Colonic mucosa (tissue), 4 donors: ENCODE data around the gene ABCA2. TPM values are rescaled to one million over a fixed set of nuclear protein-coding genes. Genes with fewer than 3 reads are reported as not detected.
"Not testable (repeated sequence)": the region's sequence is repeated elsewhere in the genome, so short reads cannot be mapped to it uniquely, and the experiment has no call there.

ENCODE experiments used
- DNase-seq: peaks from one replicate; pipeline ENCODE4 v3.0.0-alpha.2; 2020
- H3K27ac ChIP-seq: fragments of 200-600 bp; one replicate; pipeline ENCODE4 v1.8.0; 2021
- H3K27me3 ChIP-seq: fragments of 200-600 bp; one replicate; pipeline ENCODE4 v1.8.0; 2021
- H3K36me3 ChIP-seq: fragments of 200-600 bp; one replicate; pipeline ENCODE4 v1.8.0; 2021
- H3K4me1 ChIP-seq: fragments of 200-600 bp; one replicate; pipeline ENCODE4 v1.8.0; 2021; ENCODE audit warnings: mild to moderate bottlenecking
- H3K4me3 ChIP-seq: fragments of 200-600 bp; one replicate; pipeline ENCODE4 v1.8.0; 2021
- H3K9ac ChIP-seq, 2 donors: one replicate each; pipeline ENCODE4 v1.7.0; 2013; ENCODE audit warnings: control low read depth in 2 of 2, low read depth in 2 of 2, low read length in 2 of 2
- H3K9me3 ChIP-seq: fragments of 200-600 bp; one replicate; pipeline ENCODE4 v1.8.0; 2021
- CTCF ChIP-seq: fragments of 200-600 bp; IDR thresholded peaks from one replicate; pipeline ENCODE4 v1.8.0; 2022; ENCODE audit warnings: antibody characterized with exemption, mild to moderate bottlenecking
- intact Hi-C: fragments of 100-400 bp; cut with DNase I; formaldehyde crosslinking; loops from one replicate; pipeline ENCODE4 v1.14.1; 2022
- total RNA-seq, 2 donors: library from RNA; stranded (reverse); fragmentation: NEBNext Ultra II Directional in 1 of 2; extraction: Animal tissue kit (Norgen Biotek cat#: 25700) in 1 of 2; gene quantifications; one replicate each; pipeline ENCODE4 v1.2.1, GENCODE V29; 2021
- donor health status: healthy.
- donor health status: DM: no; HTN: no; CAD: no.
- donor health status: DM: no; HTN: no; CAD: no.

Gene ABCA2
- total RNA-seq, 2 donors from 2014 or later, result 22.4 to 47.5 TPM

GRCh38 chr9:137004285-137004684 is 23.8 kb downstream of the ABCA2 start:
- peak; percentile 28 for TF ChIP-seq CTCF
- H3K4me1 ChIP-seq, H3K27me3 ChIP-seq, DNase-seq, H3K9ac ChIP-seq, intact Hi-C loops, H3K36me3 ChIP-seq, H3K27ac ChIP-seq, H3K9me3 ChIP-seq, H3K4me3 ChIP-seq: not testable (repeated sequence)

- Histone ChIP-seq H3K27me3 (no peaks in the 10 kb centered on the region), H3K9me3 (no peaks in the 10 kb centered on the region), H3K4me3 (no peak overlapping the region), H3K4me1 (no peaks in the 10 kb centered on the region), H3K9ac (no peak overlapping the region), H3K27ac (no peak overlapping the region), H3K36me3 (no peaks in the 10 kb centered on the region)
- intact Hi-C loops, result no loop called here
- DNase-seq, result no peak
- no peak for TF ChIP-seq CTCF
These were observed 25.4 kb downstream of the ABCA2 start for GRCh38 chr9:137002646-137003041.

GRCh38 chr9:137001857-137002645 is 26.0 kb downstream of the ABCA2 start:
- no peaks in the 10 kb centered on the region for H3K9me3 ChIP-seq
- H3K36me3 ChIP-seq, result no peaks in the 10 kb centered on the region
- H3K4me3 ChIP-seq, result no peak overlapping the region
- no peak overlapping the region for H3K27ac ChIP-seq
- no peak overlapping the region for H3K9ac ChIP-seq
- no peak for DNase-seq
- no peak for TF ChIP-seq CTCF
- no peaks in the 10 kb centered on the region for H3K27me3 ChIP-seq
- intact Hi-C loops, result no loop called here
- H3K4me1 ChIP-seq, result peaks cover 4% of the 10 kb centered on the region

- Histone ChIP-seq H3K9ac (no peak overlapping the region), H3K27ac (peak overlapping the region; percentile 22), H3K4me1 (peaks cover 13% of the 10 kb centered on the region), H3K9me3 (no peaks in the 10 kb centered on the region), H3K4me3 (no peak overlapping the region), H3K36me3 (no peaks in the 10 kb centered on the region), H3K27me3 (no peaks in the 10 kb centered on the region)
- intact Hi-C loops, result no loop called here
- DNase-seq, result no peak
- no peak for TF ChIP-seq CTCF
These were observed 27.7 kb downstream of the ABCA2 start for GRCh38 chr9:137000177-137000930.

GRCh38 chr9:136997830-136998234 is 30.2 kb downstream of the ABCA2 start:
- Histone ChIP-seq H3K9ac (no peak overlapping the region), H3K36me3 (no peaks in the 10 kb centered on the region), H3K27me3 (no peaks in the 10 kb centered on the region), H3K27ac (peak overlapping the region; percentile 57), H3K9me3 (no peaks in the 10 kb centered on the region), H3K4me1 (peaks cover 18% of the 10 kb centered on the region), H3K4me3 (no peak overlapping the region)
- intact Hi-C loops, result no loop called here
- DNase-seq, result no peak
- TF ChIP-seq CTCF, result no peak
